Calu3 (cell line): ENCODE data around the gene POU2F2. TPM values are rescaled to one million over a fixed set of nuclear protein-coding genes. Genes with fewer than 3 reads are reported as not detected.

Experiments used
- BruUV-seq: library from RNA; stranded (reverse); fragments of 400-500 nt; replicated peaks from 2 replicates; lab custom pipeline; 2021; lab: Mats Ljungman, UMichigan
- CTCF ChIA-PET: fragments of 300-600 bp; sonication (Branson Sonifier 250); formaldehyde crosslinking; loops from one replicate; lab custom pipeline; 2022; ENCODE audit warnings: antibody characterized with exemption; lab: Charles Lee
- DNase-seq: peaks from one replicate; pipeline ENCODE4 v3.0.0; 2022
- H3K27ac Mint-ChIP-seq: one replicate; pipeline ENCODE4 v1.8.0; 2022; ENCODE audit warnings: mixed read lengths; ENCODE audit not compliant: unreplicated experiment
- H3K27me3 Mint-ChIP-seq: one replicate; pipeline ENCODE4 v1.8.0; 2022; ENCODE audit warnings: mixed read lengths; ENCODE audit not compliant: unreplicated experiment
- H3K36me3 Mint-ChIP-seq: one replicate; pipeline ENCODE4 v1.8.0; 2022; ENCODE audit warnings: mild to moderate bottlenecking, moderate library complexity, mixed read lengths; ENCODE audit not compliant: insufficient read depth, unreplicated experiment
- H3K4me1 Mint-ChIP-seq: one replicate; pipeline ENCODE4 v1.8.0; 2022; ENCODE audit warnings: mild to moderate bottlenecking, low read depth, mixed read lengths; ENCODE audit not compliant: unreplicated experiment
- H3K4me3 Mint-ChIP-seq: one replicate; pipeline ENCODE4 v1.8.0; 2022; ENCODE audit warnings: mild to moderate bottlenecking, low read depth, moderate library complexity, mixed read lengths; ENCODE audit not compliant: unreplicated experiment
- H3K9me3 Mint-ChIP-seq: one replicate; pipeline ENCODE4 v1.8.0; 2022; ENCODE audit warnings: low read depth, mixed read lengths; ENCODE audit not compliant: unreplicated experiment
- intact Hi-C: fragments of 100-400 bp; cut with micrococcal nuclease; formaldehyde crosslinking; loops from one replicate; pipeline ENCODE4 v1.10.0; 2022; ENCODE audit not compliant: unreplicated experiment
- total RNA-seq: library from RNA; stranded (reverse); gene quantifications from 2 replicates; pipeline ENCODE4 v1.2.3, GENCODE V29; 2022
- TF ChIP-seq, protein P1 (sequence below): fragments of 200-600 bp; IDR thresholded peaks from one replicate; pipeline ENCODE4 v1.8.0; 2022; ENCODE audit warnings: antibody characterized with exemption; ENCODE audit not compliant: unreplicated experiment

Gene POU2F2
- total RNA-seq, 1 experiment from 2014 or later = 4.6 TPM

GRCh38 chr19:42074513-42075363 is 57.5 kb downstream of the POU2F2 start:
- TF ChIP-seq, protein P1, sequence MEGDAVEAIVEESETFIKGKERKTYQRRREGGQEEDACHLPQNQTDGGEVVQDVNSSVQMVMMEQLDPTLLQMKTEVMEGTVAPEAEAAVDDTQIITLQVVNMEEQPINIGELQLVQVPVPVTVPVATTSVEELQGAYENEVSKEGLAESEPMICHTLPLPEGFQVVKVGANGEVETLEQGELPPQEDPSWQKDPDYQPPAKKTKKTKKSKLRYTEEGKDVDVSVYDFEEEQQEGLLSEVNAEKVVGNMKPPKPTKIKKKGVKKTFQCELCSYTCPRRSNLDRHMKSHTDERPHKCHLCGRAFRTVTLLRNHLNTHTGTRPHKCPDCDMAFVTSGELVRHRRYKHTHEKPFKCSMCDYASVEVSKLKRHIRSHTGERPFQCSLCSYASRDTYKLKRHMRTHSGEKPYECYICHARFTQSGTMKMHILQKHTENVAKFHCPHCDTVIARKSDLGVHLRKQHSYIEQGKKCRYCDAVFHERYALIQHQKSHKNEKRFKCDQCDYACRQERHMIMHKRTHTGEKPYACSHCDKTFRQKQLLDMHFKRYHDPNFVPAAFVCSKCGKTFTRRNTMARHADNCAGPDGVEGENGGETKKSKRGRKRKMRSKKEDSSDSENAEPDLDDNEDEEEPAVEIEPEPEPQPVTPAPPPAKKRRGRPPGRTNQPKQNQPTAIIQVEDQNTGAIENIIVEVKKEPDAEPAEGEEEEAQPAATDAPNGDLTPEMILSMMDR = no peak
- BruUV-seq = no TSS peak
- peaks cover 17% of the 10 kb centered on the region for H3K27me3 Mint-ChIP-seq
- peaks cover 31% of the 10 kb centered on the region for H3K4me1 Mint-ChIP-seq
- intact Hi-C loops = no loop called here
- peak overlapping the region; percentile 96 for H3K27ac Mint-ChIP-seq
- H3K4me3 Mint-ChIP-seq = peak overlapping the region; percentile 90
- H3K36me3 Mint-ChIP-seq = peaks cover 41% of the 10 kb centered on the region
- peak; percentile 54 for DNase-seq
- CTCF ChIA-PET = no interaction called here
- no peaks in the 10 kb centered on the region for H3K9me3 Mint-ChIP-seq

DNA sequence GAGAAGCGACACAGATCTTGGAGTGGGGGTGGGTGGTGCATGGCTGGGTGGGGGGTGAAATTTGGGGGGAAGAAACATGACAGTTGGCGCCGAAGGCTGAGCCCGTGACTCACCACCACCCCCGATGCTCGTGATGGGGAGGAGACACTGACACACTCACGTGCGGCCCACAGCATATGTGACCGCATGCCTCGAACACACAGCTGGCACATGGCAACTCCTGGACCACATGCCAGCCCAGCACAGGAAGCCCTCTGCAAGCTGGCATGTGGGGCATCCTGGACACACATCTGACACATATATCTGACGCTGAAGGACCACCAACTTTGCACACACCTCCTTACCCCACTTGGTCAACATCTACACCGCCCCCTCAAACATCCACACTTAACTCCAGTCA is 61.0 kb downstream of the POU2F2 start:
- BruUV-seq = no TSS peak
- no peak for DNase-seq
- Mint-ChIP-seq H3K36me3 (peaks cover 15% of the 10 kb centered on the region), H3K27ac (no peak overlapping the region), H3K27me3 (peaks cover 18% of the 10 kb centered on the region), H3K9me3 (no peaks in the 10 kb centered on the region), H3K4me3 (no peak overlapping the region), H3K4me1 (peaks cover 11% of the 10 kb centered on the region)
- TF ChIP-seq, protein P1 = no peak
- CTCF ChIA-PET = no interaction called here
- intact Hi-C loops = no loop called here

DNA sequence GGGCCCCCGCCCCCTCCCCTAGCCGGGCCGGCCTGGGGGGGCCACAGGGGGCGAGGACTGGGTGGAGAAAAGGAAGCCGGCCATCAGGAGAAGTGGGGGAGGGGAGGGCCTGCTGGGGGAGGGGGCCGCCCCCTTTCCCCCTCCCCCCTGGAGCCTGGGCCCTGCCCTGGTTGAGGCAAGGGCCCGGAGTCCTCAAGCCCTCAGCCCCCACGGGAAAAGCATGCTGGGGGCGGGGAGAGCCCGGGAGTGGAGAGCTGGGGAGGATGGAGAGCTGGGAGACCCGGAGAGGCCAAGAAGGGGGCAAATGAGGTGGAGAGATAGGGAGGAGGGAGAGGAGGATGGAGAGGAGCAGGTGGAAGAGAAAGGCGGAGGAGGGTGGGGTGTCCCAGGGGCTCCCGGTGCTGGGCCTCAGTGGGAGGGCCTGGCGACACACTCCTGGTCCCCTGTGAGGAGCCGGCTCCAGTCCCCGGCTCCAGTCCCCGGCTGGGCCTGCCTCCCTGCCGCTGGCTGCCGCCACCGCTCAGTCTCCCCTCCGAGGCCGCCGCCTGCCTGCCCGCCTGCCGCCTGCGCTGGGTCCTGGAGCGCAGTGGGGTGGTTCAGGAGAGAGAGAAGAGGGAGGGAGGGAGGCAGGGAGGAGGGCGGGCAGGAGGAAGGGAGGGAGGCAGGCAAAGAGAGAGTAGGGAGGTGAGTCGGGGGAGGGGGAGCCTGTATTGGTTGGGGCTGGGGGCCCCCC is 62.5 kb downstream of the POU2F2 start, which contains the start of gene GRIK5:
Gene GRIK5 (minus strand): TSS at position 588 of the 733 bp plus-strand sequence. CDS start 4,436 bp downstream, outside the sequence.
- Mint-ChIP-seq H3K27me3 (peaks cover 24% of the 10 kb centered on the region), H3K27ac (no peak within 1 kb of the TSS), H3K9me3 (no peaks in the 10 kb centered on the region), H3K4me1 (no peaks in the 10 kb centered on the region), H3K4me3 (no peak within 1 kb of the TSS), H3K36me3 (no peaks in the 10 kb centered on the region)
- no peak for DNase-seq
- CTCF ChIA-PET = no interaction called here
- intact Hi-C loops = no loop called here
- no TSS peak for BruUV-seq
- TF ChIP-seq, protein P1 = no peak

GRCh38 chr19:42068756-42069571 is 63.3 kb downstream of the POU2F2 start:
- H3K27me3 Mint-ChIP-seq = peaks cover 32% of the 10 kb centered on the region
- intact Hi-C loops = no loop called here
- no peak overlapping the region for H3K27ac Mint-ChIP-seq
- no peaks in the 10 kb centered on the region for H3K9me3 Mint-ChIP-seq
- TF ChIP-seq, protein P1 = no peak
- BruUV-seq = no TSS peak
- H3K36me3 Mint-ChIP-seq = no peaks in the 10 kb centered on the region
- CTCF ChIA-PET = no interaction called here
- DNase-seq = no peak
- no peaks in the 10 kb centered on the region for H3K4me1 Mint-ChIP-seq
- H3K4me3 Mint-ChIP-seq = no peak overlapping the region
